K562 (cell line): Measurements from ENCODE around the gene ANGPTL7. TPM values are rescaled to one million over a fixed set of nuclear protein-coding genes. Genes with fewer than 3 reads are reported as not detected.

ENCODE experiments used
- CEBPB ChIP-seq: fragments of 450-650 bp; IDR thresholded peaks from 2 replicates; pipeline ENCODE4 v1.6.1; 2016; ENCODE audit warnings: missing genetic modification characterization, missing compliant biosample characterization
- COPS2 ChIP-seq: fragments of 450-650 bp; conservative IDR thresholded peaks from 2 replicates; pipeline ENCODE4 v1.6.1; 2016; ENCODE audit warnings: mild to moderate bottlenecking, moderate library complexity
- E2F1 ChIP-seq: sonication (generic); formaldehyde crosslinking; IDR thresholded peaks from 2 replicates; pipeline ENCODE4 v1.8.1; 2023; ENCODE audit warnings: mild to moderate bottlenecking, missing genetic modification reagents, moderate library complexity
- MCM7 ChIP-seq, 2 experiments: fragments of 450-650 bp; IDR thresholded peaks; 2 replicates each; pipeline ENCODE4 v1.6.1; 2016 to 2018
- ZBTB40 ChIP-seq, 2 experiments: fragments of 450-650 bp in 1 of 2; sonication (generic) in 1 of 2; formaldehyde crosslinking in 1 of 2; IDR thresholded peaks; 2 replicates each; pipeline versions ENCODE4 v1.7.1 to v1.9.0; 2016 to 2022; ENCODE audit warnings: inconsistent platforms in 1 of 2, mild to moderate bottlenecking in 1 of 2, missing genetic modification reagents in 1 of 2
- ZNF140 ChIP-seq: fragments of 250-450 bp; sonication (Bioruptor Pico); IDR thresholded peaks from 2 replicates; pipeline ENCODE4 v1.8.0; 2021; ENCODE audit warnings: moderate library complexity, mild to moderate bottlenecking, inconsistent platforms
- ZNF184 ChIP-seq: sonication (generic); formaldehyde crosslinking; IDR thresholded peaks from 2 replicates; pipeline ENCODE4 v1.5.0; 2020; ENCODE audit warnings: missing genetic modification reagents
- ZNF212 ChIP-seq: fragments of 450-650 bp; formaldehyde crosslinking; IDR thresholded peaks from 2 replicates; pipeline ENCODE4 v1.4.0; 2020; ENCODE audit warnings: mild to moderate bottlenecking
- ZNF551 ChIP-seq: fragments of 250-450 bp; sonication (Bioruptor Pico); IDR thresholded peaks from 2 replicates; pipeline ENCODE4 v1.5.0; 2021; ENCODE audit warnings: mild to moderate bottlenecking, moderate library complexity
- polyA plus RNA-seq, 8 experiments: library from polyadenylated mRNA; depleted of rRNA in 4 of 8; stranded (reverse) in 5 of 8; unstranded in 3 of 8; fragments of >200 nt; fragmentation: Nextera tagmentation in 2 of 8; fragmentation: Illumina TruSeq in 1 of 8; extraction: Ambion mirVana in 2 of 8; extraction: Trizol in 1 of 8; gene quantifications; 2 replicates each; pipeline versions ENCODE4 v1.2.1 to v1.2.3, GENCODE V29; 2011 to 2014; ENCODE audit warnings: inconsistent platforms in 1 of 8, missing spikeins in 1 of 8
- total RNA-seq, 7 experiments: library from RNA; depleted of rRNA in 6 of 7; stranded (reverse); fragments of >200 nt in 6 of 7; fragmentation: Illumina TruSeq in 2 of 7; extraction: Trizol in 2 of 7; gene quantifications; 2 replicates each; pipeline versions ENCODE4 v1.2.1 to v1.2.3, GENCODE V29; 2011 to 2021; ENCODE audit warnings: low replicate concordance in 1 of 7

ANGPTL7 gene
- total and polyA plus RNA-seq, 9 of the 15 experiments (the other 6 are each of a cell fraction or from before 2014, with no cell fraction given), result not detected

GRCh38 chr1:11197359-11197758 lies 8.2 kb downstream of the ANGPTL7 start (continued):
- TF ChIP-seq ZBTB40 (IDR thresholded peaks at IDR 0.05), result no peak
- no peak for TF ChIP-seq ZBTB40 (CRISPR knock-in tag; IDR thresholded peaks at IDR 0.05)
- no peak for TF ChIP-seq ZNF184 (CRISPR knock-in tag)
- TF ChIP-seq MCM7 (IDR thresholded peaks at IDR 0.05), result no peak
- TF ChIP-seq ZNF212, result no peak
- no peak for TF ChIP-seq E2F1 (CRISPR knock-in tag)
- no peak for TF ChIP-seq COPS2
- TF ChIP-seq ZNF140 (CRISPR knock-in tag), result no peak
- peak; percentile 73 for TF ChIP-seq CEBPB (tag)
- no peak for TF ChIP-seq ZNF551 (CRISPR knock-in tag)
